OCI-M2 (cell line): ENCODE measurements around the gene SMIM1.
"Not testable (repeated sequence)": the region's sequence is repeated elsewhere in the genome, so short reads cannot be mapped to it uniquely, and the experiment has no call there.

Experiments
- DNase-seq: peaks from one replicate; lab custom pipeline; 2025; ENCODE audit not compliant: unreplicated experiment; lab: John Stamatoyannopoulos, UW

Gene SMIM1, protein sequence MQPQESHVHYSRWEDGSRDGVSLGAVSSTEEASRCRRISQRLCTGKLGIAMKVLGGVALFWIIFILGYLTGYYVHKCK

GRCh38 chr1:3772715-3773571 is at the start of gene SMIM1:
Gene SMIM1, plus strand, starts transcription at chr1:3772749. Its CDS starts 2,625 bp downstream, at chr1:3775374.
- no peak for DNase-seq

DNA sequence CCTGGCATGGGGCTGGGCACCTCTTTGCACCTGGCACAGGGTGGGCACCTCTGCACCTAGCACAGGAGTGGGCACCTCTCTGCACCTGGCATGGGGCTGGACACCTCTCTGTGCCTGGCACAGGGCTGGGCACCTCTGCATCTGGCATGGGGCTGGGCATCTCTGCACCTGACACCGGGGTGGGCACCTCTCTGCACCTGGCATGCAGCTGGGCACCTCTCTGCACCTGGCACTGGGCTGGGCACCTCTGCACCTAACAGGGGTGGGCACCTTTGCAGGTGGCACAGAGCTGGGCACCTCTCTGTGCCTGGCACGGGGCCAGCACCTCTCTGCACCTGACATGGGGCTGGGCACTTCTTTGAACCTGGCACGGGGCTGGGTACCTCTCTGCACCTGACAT is 49.7 kb upstream of the SMIM1 start:
- no peak for DNase-seq

DNA sequence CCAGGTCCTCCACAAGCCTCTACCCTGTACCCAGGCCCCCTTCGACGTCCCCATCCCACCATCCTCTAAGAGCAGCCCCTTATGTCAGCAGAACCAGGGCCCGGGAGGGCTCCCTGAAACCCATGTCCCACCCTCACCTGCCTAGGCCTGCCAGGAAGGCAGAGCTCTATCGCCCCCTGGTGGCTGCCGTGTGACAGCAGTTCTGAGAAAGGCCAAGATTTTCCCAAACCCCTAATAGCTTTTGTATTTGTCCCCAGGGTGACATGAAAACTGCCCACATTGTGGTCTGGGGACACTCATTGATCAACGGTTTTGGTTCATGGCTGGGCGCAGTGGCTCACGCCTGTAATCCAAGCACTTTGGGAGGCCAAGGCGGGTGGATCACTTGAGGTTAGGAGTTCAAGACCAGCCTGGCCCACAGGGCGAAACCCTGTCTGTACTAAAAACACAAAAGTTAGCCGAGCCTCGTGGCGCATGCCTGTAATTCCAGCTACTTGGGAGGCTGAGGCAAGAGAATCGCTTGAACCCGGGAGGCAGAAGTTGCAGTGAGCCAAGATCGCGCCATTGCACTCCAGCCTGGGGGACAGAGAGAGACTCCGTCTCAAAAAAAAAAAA is 48.0 kb upstream of the SMIM1 start:
- DNase-seq = not testable (repeated sequence)

DNA sequence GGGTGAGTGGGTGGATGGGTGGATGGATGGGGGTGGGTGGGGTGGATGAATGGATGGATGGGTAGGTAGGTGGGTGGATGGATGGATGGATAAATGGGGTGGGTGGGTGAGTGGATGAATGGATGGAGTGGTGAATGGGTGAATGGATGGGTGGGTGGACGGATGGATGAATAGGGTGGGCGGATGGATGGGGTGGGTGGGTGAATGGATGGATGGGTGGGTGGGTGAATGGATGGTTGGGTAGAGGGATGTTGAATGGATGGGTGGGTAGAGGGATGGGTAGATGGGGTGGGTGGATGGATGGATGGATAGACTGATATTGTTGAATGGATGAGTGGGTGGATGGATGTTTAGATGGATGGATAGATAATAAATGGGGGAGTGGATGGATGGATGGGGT is 47.2 kb upstream of the SMIM1 start:
- no peak for DNase-seq

DNA sequence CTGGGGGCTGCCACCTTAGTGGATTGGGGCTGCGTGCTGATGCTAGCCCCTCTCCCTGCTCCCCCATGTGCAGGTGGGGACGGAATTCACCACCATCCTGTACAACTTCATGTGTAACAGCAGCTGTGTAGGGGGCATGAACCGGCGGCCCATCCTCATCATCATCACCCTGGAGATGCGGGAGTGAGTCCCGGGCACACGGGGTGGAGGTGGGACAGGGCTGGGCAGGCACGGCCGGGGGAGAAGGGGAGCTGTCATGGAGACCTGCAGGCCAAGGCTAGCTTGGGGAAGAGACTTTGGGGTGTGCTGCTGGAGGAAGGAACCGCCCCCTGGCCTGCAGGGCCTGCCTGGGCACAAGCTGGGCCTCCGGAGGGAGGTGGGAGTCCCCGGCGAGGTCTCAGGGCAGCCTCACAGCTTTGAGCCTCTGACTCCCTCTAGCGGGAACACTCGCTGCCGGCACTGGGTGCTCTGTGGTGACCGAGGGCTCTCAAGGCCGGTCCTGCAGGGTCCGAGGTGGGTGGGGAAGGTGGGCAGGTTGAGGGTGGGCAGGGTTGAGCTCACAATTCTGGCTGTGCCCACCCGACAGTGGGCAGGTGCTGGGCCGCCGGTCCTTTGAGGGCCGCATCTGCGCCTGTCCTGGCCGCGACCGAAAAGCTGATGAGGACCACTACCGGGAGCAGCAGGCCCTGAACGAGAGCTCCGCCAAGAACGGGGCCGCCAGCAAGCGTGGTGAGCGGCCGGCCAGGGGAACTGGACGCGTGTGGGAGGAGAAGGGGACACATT is 45.3 kb upstream of the SMIM1 start:
- DNase-seq = no peak

DNA sequence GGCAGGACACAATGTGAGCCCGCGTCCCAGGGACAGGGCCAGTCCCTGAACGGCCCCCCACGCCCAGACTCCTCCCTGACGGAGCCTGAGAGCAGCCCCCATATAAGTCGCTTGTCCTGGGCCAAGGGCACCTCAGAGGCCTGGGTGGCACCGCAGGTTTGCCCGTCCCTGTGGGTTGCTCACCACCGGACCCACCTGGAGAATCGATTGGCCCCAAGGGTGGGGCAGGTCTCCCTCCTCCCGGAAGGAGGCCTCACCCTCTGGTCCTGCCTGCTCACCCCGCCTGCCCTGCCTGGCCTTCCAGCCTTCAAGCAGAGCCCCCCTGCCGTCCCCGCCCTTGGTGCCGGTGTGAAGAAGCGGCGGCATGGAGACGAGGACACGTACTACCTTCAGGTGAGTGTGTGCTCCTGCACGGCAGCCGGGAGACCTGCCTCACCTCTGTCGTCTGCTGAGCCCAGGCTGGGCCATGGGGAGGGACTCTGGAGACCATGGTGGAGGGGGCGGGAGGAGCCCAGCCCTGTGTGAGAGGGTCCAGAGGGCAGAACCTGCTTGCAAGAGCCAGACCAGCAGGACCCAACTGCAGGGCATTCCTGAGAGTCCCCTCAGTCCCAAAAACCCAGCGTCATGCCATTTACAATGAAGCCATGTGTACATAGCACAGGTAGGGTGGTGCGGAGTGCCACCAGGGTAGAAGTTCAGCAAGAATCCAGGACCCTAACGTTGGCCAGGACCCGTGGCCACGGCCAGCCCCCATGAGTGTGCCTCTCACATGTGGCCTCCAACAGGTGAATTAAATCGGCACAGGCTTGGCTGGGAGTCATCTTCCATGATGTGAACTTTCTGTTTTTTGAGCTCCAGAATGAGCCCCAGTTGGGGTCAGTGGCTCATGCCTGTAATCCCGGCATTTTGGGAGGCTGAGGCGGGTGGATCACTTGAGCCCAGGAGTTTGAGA is 44.4 kb upstream of the SMIM1 start:
- no peak for DNase-seq

DNA sequence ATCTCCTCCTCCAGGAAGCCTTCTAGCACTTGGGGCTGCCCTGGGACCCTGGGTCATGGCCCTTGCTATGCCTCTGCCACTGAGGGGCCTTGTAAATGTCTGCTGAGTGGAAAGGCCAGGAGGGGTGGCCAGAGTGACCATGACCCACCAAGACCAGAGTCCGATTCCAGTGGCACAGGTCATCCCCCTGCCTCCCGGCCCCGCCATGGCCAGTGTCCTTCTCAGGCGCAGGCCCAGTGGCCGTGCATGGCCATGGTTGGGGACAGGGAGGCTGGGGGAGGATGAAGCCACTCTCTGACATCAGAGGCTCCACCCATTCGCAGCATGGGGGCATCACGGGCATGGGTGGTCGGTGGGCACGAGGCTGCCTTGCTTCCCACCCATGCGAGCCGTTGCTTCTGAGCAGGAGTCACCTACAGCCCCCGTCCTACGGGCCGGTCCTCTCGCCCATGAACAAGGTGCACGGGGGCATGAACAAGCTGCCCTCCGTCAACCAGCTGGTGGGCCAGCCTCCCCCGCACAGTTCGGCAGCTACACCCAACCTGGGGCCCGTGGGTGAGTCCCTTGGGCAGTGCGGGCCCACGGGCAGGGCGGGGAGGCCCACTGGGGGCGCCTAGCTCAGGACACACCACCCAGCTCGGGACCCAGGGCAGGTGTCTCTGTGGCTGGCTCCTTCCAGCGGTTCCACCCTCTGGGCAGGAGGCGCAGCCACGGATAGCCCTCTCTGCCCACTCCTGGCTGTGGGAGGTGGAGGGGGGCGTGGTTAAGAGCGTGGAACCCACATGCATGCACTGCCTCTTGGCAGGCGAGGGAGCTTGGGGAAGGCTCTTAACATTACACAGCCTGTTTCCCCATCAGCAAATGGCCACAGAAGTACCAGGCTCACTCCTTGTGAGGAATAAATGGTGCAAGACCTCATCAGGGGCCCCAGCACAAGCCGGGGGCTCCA is 42.7 kb upstream of the SMIM1 start:
- no peak for DNase-seq

DNA sequence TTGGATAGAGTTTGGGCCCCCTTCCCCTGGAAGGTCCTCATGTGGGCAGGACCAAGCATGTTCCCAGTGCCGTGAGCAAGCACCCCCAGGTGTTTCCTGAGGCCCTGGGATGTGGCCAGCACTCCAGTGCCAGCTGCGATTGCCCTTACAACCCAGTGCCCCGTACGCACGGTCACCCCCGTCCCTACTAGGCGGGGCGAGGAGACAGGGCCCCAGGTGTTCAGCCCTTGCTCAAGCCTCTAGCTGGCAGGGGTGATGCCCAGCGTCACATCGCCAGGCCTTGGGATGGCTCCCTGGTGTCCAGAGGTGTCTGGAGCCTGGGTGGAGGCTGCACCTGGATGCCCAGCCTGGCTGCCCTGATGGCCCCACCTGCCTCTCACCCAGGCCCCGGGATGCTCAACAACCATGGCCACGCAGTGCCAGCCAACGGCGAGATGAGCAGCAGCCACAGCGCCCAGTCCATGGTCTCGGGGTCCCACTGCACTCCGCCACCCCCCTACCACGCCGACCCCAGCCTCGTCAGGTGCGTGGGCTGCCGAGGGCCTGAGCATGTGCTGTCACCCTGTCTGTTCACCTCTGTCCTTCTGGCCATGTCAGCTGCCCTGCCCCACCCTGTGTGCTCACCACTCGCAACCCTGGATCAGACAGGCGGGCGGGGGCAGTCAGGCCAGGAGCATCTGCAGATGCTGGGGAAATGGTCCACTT is 41.9 kb upstream of the SMIM1 start:
- no peak for DNase-seq

- no peak for DNase-seq
Observed at GRCh38 chr1:3731583-3732433, 40.7 kb upstream of the SMIM1 start.

DNA sequence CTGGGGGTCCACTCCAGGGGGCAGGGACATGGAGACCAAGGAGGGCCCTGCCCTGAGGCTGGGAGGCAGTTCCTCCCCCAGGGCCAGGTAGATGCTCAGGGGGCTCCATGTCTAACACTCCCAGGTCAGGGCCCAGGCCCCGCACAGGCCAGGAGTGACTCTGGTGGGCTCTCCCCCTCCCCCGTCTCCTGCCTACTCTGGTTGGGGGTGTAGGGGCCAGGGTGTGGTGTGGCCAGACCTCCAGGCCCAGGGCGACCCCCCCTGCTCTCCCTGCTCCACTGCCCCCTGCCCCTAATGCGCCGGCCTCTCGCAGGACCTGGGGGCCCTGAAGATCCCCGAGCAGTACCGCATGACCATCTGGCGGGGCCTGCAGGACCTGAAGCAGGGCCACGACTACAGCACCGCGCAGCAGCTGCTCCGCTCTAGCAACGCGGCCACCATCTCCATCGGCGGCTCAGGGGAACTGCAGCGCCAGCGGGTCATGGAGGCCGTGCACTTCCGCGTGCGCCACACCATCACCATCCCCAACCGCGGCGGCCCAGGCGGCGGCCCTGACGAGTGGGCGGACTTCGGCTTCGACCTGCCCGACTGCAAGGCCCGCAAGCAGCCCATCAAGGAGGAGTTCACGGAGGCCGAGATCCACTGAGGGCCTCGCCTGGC is 40.0 kb upstream of the SMIM1 start:
- DNase-seq = no peak

DNA sequence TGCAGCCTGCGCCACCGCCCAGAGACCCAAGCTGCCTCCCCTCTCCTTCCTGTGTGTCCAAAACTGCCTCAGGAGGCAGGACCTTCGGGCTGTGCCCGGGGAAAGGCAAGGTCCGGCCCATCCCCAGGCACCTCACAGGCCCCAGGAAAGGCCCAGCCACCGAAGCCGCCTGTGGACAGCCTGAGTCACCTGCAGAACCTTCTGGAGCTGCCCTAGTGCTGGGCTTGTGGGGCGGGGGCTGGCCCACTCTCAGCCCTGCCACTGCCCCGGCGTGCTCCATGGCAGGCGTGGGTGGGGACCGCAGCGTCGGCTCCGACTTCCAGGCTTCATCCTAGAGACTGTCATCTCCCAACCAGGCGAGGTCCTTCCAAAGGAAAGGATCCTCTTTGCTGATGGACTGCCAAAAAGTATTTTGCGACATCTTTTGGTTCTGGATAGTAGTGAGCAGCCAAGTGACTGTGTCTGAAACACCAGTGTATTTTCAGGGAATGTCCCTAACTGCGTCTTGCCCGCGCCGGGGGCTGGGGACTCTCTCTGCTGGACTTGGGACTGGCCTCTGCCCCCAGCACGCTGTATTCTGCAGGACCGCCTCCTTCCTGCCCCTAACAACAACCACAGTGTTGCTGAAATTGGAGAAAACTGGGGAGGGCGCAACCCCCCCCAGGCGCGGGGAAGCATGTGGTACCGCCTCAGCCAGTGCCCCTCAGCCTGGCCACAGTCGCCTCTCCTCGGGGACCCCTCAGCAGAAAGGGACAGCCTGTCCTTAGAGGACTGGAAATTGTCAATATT is 39.3 kb upstream of the SMIM1 start:
- no peak for DNase-seq

GRCh38 chr1:3733883-3734589 is 38.5 kb upstream of the SMIM1 start:
- DNase-seq = no peak

DNA sequence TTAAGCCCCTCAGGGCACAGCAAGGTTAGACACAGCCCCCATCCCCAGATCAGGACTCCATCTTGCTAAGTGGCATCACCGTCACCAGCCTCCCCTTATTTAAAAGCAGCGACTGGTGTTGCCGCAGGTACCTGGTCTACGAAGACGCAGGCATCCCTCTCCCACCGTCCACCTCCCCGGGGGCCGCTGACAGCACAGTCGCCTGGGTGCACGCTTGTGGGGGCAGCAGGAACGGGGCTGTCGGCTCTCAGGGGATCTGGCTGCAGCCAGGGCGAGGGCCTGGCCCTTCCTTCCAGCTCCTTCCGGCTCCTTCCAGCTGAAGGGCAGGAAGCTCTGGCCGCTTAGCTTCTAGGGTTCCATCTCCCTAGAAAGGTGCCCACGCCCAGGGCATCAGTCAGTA is 37.9 kb upstream of the SMIM1 start:
- no peak for DNase-seq

- DNase-seq = no peak
Observed at GRCh38 chr1:3735027-3735681, 37.4 kb upstream of the SMIM1 start.

DNA sequence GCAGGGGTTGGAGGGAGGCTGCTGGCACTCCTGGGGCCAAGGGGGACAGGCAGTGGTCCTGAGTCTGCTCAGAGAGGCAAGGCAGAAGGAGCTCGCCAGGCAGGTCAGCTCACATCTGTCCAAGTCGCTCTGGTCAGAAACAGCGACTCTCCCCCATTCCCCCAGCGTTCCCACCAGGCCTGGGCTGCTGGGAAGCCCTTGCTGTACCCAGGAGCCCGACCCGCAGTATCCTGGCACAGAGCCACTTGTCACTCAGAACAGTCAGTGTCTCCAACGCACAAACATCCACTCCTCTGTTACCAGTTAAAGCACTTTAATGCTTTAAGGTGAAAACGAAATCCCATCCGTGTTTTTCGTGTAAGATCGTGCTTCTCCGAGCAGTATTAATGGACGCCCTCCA is 36.9 kb upstream of the SMIM1 start:
- DNase-seq = no peak
